Neuronal stem cell (in vitro differentiated cells): ENCODE data around the gene FAF2. TPM values are rescaled to one million over a fixed set of nuclear protein-coding genes. Genes with fewer than 3 reads are reported as not detected.

ENCODE experiments used
- DNase-seq: peaks from one replicate; pipeline ENCODE4 v3.0.0-alpha.2; 2013; ENCODE audit warnings: low spot score
- H2AFZ ChIP-seq: one replicate; pipeline ENCODE4 v1.6.1; 2013; ENCODE audit warnings: mild to moderate bottlenecking, low read length, inconsistent platforms
- H2AK5ac ChIP-seq: 2 replicates; pipeline ENCODE4 v1.6.1; 2013; ENCODE audit warnings: low read depth, mild to moderate bottlenecking, inconsistent platforms, low read length, moderate library complexity, mixed read lengths
- H2BK120ac ChIP-seq: 2 replicates; pipeline ENCODE4 v1.6.1; 2013; ENCODE audit warnings: low read depth, mild to moderate bottlenecking, inconsistent platforms, low read length, moderate library complexity, mixed read lengths
- H2BK12ac ChIP-seq: one replicate; pipeline ENCODE4 v1.6.1; 2013; ENCODE audit warnings: low read length, inconsistent platforms
- H2BK15ac ChIP-seq: 2 replicates; pipeline ENCODE4 v1.6.1; 2013; ENCODE audit warnings: mild to moderate bottlenecking, low read length, inconsistent platforms, mixed read lengths
- H2BK5ac ChIP-seq: one replicate; pipeline ENCODE4 v1.6.1; 2013; ENCODE audit warnings: inconsistent platforms, mild to moderate bottlenecking, low read length, moderate library complexity
- H3K14ac ChIP-seq: one replicate; pipeline ENCODE4 v1.6.1; 2013; ENCODE audit warnings: low read length, inconsistent platforms
- H3K18ac ChIP-seq: 2 replicates; pipeline ENCODE4 v1.6.1; 2013; ENCODE audit warnings: low read length, inconsistent platforms
- H3K23ac ChIP-seq: 2 replicates; pipeline ENCODE4 v1.6.1; 2013; ENCODE audit warnings: low read depth, mild to moderate bottlenecking, mixed read lengths, low read length, inconsistent platforms; ENCODE audit not compliant: poor library complexity
- H3K27ac ChIP-seq: replicated peaks from 3 replicates; pipeline ENCODE4 v1.5.1; 2013; ENCODE audit warnings: low read length, inconsistent platforms
- H3K27me3 ChIP-seq, 3 experiments: 2 replicates each; pipeline ENCODE4 v1.6.1; 2013; ENCODE audit warnings: low read length in 3 of 3, mild to moderate bottlenecking in 2 of 3, inconsistent platforms in 1 of 3, low read depth in 1 of 3, mixed read lengths in 1 of 3, moderate library complexity in 1 of 3; ENCODE audit not compliant: control insufficient read depth in 3 of 3, insufficient read depth in 3 of 3
- H3K36me3 ChIP-seq, 2 donors: replicated peaks in 1 of 2; 2 replicates each; pipeline ENCODE4 v1.6.1; 2013; ENCODE audit warnings: low read length in 2 of 2; ENCODE audit not compliant: control insufficient read depth in 2 of 2, insufficient read depth in 2 of 2
- H3K4ac ChIP-seq: 2 replicates; pipeline ENCODE4 v1.6.1; 2013; ENCODE audit warnings: inconsistent platforms, mild to moderate bottlenecking, low read length, moderate library complexity
- H3K4me1 ChIP-seq, 2 donors: 1 replicate in 1 of 2; 2 replicates in 1 of 2; pipeline ENCODE4 v1.6.1; 2013; ENCODE audit warnings: low read length in 2 of 2, low read depth in 1 of 2; ENCODE audit not compliant: control insufficient read depth in 2 of 2, insufficient read depth in 1 of 2
- H3K4me2 ChIP-seq: one replicate; pipeline ENCODE4 v1.6.1; 2013; ENCODE audit warnings: mild to moderate bottlenecking, low read length, inconsistent platforms; ENCODE audit not compliant: insufficient read depth, poor library complexity, severe bottlenecking
- H3K4me3 ChIP-seq, 2 donors: 2 replicates each; pipeline ENCODE4 v1.5.1; 2013; ENCODE audit warnings: low read length in 2 of 2, mild to moderate bottlenecking in 2 of 2, inconsistent platforms in 1 of 2, moderate library complexity in 1 of 2
- H3K79me1 ChIP-seq: one replicate; pipeline ENCODE4 v1.6.1; 2013; ENCODE audit warnings: low read depth, mild to moderate bottlenecking, inconsistent platforms, low read length, moderate library complexity
- H3K9ac ChIP-seq: one replicate; pipeline ENCODE4 v1.6.1; 2013; ENCODE audit warnings: mild to moderate bottlenecking, low read depth, low read length, inconsistent platforms; ENCODE audit not compliant: poor library complexity
- H3K9me3 ChIP-seq, 2 donors: replicated peaks in 1 of 2; 2 replicates each; pipeline versions ENCODE3 to v1.6.1; 2013; ENCODE audit warnings: low read length in 2 of 2, mild to moderate bottlenecking in 2 of 2, inconsistent platforms in 1 of 2, low read depth in 1 of 2, mixed read lengths in 1 of 2, moderate library complexity in 1 of 2; ENCODE audit not compliant: control insufficient read depth in 2 of 2, insufficient read depth in 1 of 2
- H4K8ac ChIP-seq: one replicate; pipeline ENCODE4 v1.6.1; 2013; ENCODE audit warnings: low read depth, mild to moderate bottlenecking, inconsistent platforms, low read length, moderate library complexity
- H4K91ac ChIP-seq: one replicate; pipeline ENCODE4 v1.6.1; 2013; ENCODE audit warnings: low read length, low read depth, mild to moderate bottlenecking, inconsistent platforms; ENCODE audit not compliant: poor library complexity
- WGBS, 2 donors: extraction: QIAGEN DNeasy Blood & Tissue Kit; methylation state at CpG; one replicate each; pipeline ENCODE4 v1.1.7; 2013; ENCODE audit warnings: missing lambda C conversion rate in 2 of 2, mixed read lengths in 1 of 2; ENCODE audit not compliant: insufficient read length in 2 of 2, insufficient replicate concordance in 1 of 2; ENCODE audit errors: extremely low coverage in 2 of 2; 5-methylcytosine and 5-hydroxymethylcytosine counted together
- polyA plus RNA-seq, 2 experiments: library from polyadenylated mRNA; stranded (reverse); fragments of 200-250 nt; gene quantifications; one replicate each; pipeline ENCODE4 v1.2.3, GENCODE V29; 2013

FAF2 gene, protein sequence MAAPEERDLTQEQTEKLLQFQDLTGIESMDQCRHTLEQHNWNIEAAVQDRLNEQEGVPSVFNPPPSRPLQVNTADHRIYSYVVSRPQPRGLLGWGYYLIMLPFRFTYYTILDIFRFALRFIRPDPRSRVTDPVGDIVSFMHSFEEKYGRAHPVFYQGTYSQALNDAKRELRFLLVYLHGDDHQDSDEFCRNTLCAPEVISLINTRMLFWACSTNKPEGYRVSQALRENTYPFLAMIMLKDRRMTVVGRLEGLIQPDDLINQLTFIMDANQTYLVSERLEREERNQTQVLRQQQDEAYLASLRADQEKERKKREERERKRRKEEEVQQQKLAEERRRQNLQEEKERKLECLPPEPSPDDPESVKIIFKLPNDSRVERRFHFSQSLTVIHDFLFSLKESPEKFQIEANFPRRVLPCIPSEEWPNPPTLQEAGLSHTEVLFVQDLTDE
- polyA plus RNA-seq (2013, experiment 1 of 2) = 23.5 TPM
- 24.7 TPM for polyA plus RNA-seq (2013, experiment 2 of 2)

- H2BK15ac ChIP-seq = peak within 1 kb of the TSS; percentile 4
- peak within 1 kb of the TSS; percentile 94 for H3K18ac ChIP-seq
- H3K36me3 ChIP-seq = peaks cover 0 to 14% of the 10 kb centered on the region in 2 donors
- H2AFZ ChIP-seq = peak within 1 kb of the TSS; percentile 91
- H3K27me3 ChIP-seq = no peaks in the 10 kb centered on the region
- H3K23ac ChIP-seq = peak within 1 kb of the TSS; percentile 75
- peaks cover 5% of the 10 kb centered on the region for H3K79me1 ChIP-seq
- no peak within 1 kb of the TSS for H3K14ac ChIP-seq
- H3K4me1 ChIP-seq = peaks cover 0 to 2% of the 10 kb centered on the region in 2 donors
- H2BK12ac ChIP-seq = peak within 1 kb of the TSS; percentile 16
- peak within 1 kb of the TSS; percentile 89 for H3K4me2 ChIP-seq
- no CpG with 5 or more reads among the region's 50 CpGs for whole genome bisulfite sequencing, 2 donors
- peak within 1 kb of the TSS; percentile 96 to 99 for H3K4me3 ChIP-seq
- no peak within 1 kb of the TSS for H3K4ac ChIP-seq
- H4K91ac ChIP-seq = peak within 1 kb of the TSS; percentile 92
- H2BK120ac ChIP-seq = peak within 1 kb of the TSS; percentile 16
- DNase-seq = peak; percentile 99
- peak within 1 kb of the TSS; percentile 96 for H3K9ac ChIP-seq
- peak within 1 kb of the TSS; percentile 77 for H2AK5ac ChIP-seq
- H3K9me3 ChIP-seq = no peaks in the 10 kb centered on the region
- peak within 1 kb of the TSS; percentile 87 for H4K8ac ChIP-seq
- peak within 1 kb of the TSS; percentile 67 for H2BK5ac ChIP-seq
- peak within 1 kb of the TSS; percentile 94 for H3K27ac ChIP-seq
Observed at GRCh38 chr5:176447978-176448608, at the start of gene FAF2. Gene FAF2, plus strand, starts transcription at chr5:176448385. Its CDS starts 23 bp downstream, at chr5:176448408.

DNA sequence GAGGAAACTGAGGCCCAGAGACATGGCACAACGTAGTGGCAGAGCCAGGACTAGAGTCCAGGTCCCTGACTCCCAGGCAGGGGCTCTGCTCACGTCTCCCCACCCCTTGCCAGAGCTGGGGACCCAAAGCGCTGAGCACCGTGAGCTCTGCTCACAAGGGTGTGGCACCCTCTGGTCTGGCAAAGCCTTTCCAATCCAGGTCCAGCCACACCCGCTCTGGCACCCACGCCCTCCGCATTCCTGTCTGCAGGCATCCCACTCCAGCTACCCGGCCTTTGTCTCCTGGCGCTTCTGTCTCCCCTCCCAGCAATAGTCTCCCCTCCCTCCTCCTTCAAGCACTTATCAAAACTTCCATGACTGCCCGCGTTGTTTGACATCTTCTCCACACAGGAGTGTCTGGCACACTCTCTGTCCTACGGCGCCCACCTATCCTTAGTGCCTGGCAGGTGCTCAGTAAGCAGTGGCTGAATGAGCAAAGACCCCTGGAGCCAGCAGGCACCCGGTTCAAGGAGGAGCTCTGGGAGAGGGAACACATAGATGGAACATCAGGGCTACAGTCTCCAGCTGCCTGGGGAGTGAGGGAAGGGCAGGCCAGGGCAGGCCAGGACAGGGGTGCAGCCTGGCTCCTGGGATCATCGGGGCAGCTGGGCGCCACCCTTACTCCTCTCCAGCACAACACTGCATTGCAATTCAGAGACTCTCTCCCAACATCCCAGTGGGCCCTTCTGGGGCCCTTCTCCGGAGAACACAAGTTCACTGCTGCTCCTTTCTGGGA lies 47.6 kb upstream of the FAF2 start:
- peak overlapping the region; percentile 13 for H2AK5ac ChIP-seq
- no peak overlapping the region for H2BK12ac ChIP-seq
- no peak for DNase-seq
- no peak overlapping the region for H4K91ac ChIP-seq
- no peak overlapping the region for H3K4ac ChIP-seq
- no peak overlapping the region for H3K4me3 ChIP-seq
- no peak overlapping the region for H2BK120ac ChIP-seq
- H3K4me1 ChIP-seq = peaks cover 0 to under 1% of the 10 kb centered on the region in 2 donors
- H3K27ac ChIP-seq = no peak overlapping the region
- no peaks in the 10 kb centered on the region for H3K9me3 ChIP-seq
- H3K23ac ChIP-seq = no peak overlapping the region
- peaks cover 2% of the 10 kb centered on the region in 2 donors for H3K36me3 ChIP-seq
- WGBS, 2 donors = no CpG with 5 or more reads among the region's 17 CpGs
- H4K8ac ChIP-seq = no peak overlapping the region
- no peak overlapping the region for H3K4me2 ChIP-seq
- no peaks in the 10 kb centered on the region for H3K27me3 ChIP-seq
- no peak overlapping the region for H3K9ac ChIP-seq
- H2AFZ ChIP-seq = no peak overlapping the region
- H3K14ac ChIP-seq = no peak overlapping the region
- H3K79me1 ChIP-seq = peaks cover 2% of the 10 kb centered on the region
- no peak overlapping the region for H2BK5ac ChIP-seq
- no peak overlapping the region for H3K18ac ChIP-seq
- no peak overlapping the region for H2BK15ac ChIP-seq

- Histone ChIP-seq H3K4me3 (no peak overlapping the region), H4K8ac (no peak overlapping the region), H2BK15ac (no peak overlapping the region), H3K27ac (no peak overlapping the region), H3K27me3 (no peaks in the 10 kb centered on the region), H3K79me1 (peaks cover 2% of the 10 kb centered on the region), H2AFZ (no peak overlapping the region), H3K9ac (no peak overlapping the region), H4K91ac (no peak overlapping the region), H3K9me3 (no peaks in the 10 kb centered on the region), H3K4me1 (peaks cover 0 to 2% of the 10 kb centered on the region in 2 donors), H3K36me3 (peaks cover 2 to 7% of the 10 kb centered on the region in 2 donors), H2AK5ac (no peak overlapping the region), H2BK12ac (no peak overlapping the region), H3K18ac (no peak overlapping the region), H3K23ac (no peak overlapping the region), H3K4ac (no peak overlapping the region), H3K14ac (no peak overlapping the region), H3K4me2 (no peak overlapping the region), H2BK5ac (no peak overlapping the region), H2BK120ac (no peak overlapping the region)
- no CpG with 5 or more reads among the region's 22 CpGs for WGBS, 2 donors
- no peak for DNase-seq
Observed at GRCh38 chr5:176401281-176402205, 46.6 kb upstream of the FAF2 start.
